Measurements from ENCODE around the gene INHBB.

- TF ChIP-seq POLR2AphosphoS5 (IDR thresholded peaks at IDR 0.05; ENCODE audit: low read depth, low read length): no peak
- TF ChIP-seq POLR2A (IDR thresholded peaks at IDR 0.05; ENCODE audit: low read depth, low read length): no peak
- TF ChIP-seq TAF1 (IDR thresholded peaks at IDR 0.05; ENCODE audit: borderline replicate concordance, low read depth, low read length): no peak
Measured at GRCh38 chr2:120396013-120396860, 50.3 kb downstream of the INHBB start.
